Testis (tissue), 2 donors: ENCODE data around the gene GNAS.

Source experiments
- CTCF ChIP-seq, 3 experiments: fragments of 450-650 bp in 2 of 3; fragments of 200-600 bp in 1 of 3; sonication (generic) in 1 of 3; IDR thresholded peaks; one replicate each; pipeline ENCODE4 v1.5.1; 2016 to 2019; ENCODE audit warnings: antibody characterized with exemption in 3 of 3, mild to moderate bottlenecking in 2 of 3, moderate library complexity in 1 of 3
- POLR2A ChIP-seq: fragments of 450-650 bp; IDR thresholded peaks from one replicate; pipeline ENCODE4 v1.6.1; 2017; ENCODE audit warnings: antibody characterized with exemption, mild to moderate bottlenecking, moderate library complexity

GRCh38 chr20:58841539-58842264, 10.8 kb upstream of the GNAS start:
- no peak for TF ChIP-seq CTCF (IDR thresholded peaks at IDR 0.05)
- TF ChIP-seq POLR2A = no peak
